Caco-2 (cell line): Measurements from ENCODE around the gene RAD51B. TPM values are rescaled to one million over a fixed set of nuclear protein-coding genes. Genes with fewer than 3 reads are reported as not detected.

ENCODE experiments used
- BruUV-seq: library from RNA; stranded (reverse); fragments of 400-500 nt; replicated peaks from 2 replicates; lab custom pipeline; 2021; lab: Mats Ljungman, UMichigan
- CTCF ChIA-PET: fragments of 300-600 bp; sonication (Branson Sonifier 250); formaldehyde crosslinking; loops from one replicate; lab custom pipeline; 2022; ENCODE audit warnings: antibody characterized with exemption; lab: Charles Lee
- POLR2A ChIA-PET: fragments of 300-600 bp; sonication (Branson Sonifier 250); formaldehyde crosslinking; loops from one replicate; lab custom pipeline; 2022; ENCODE audit warnings: antibody characterized with exemption; lab: Charles Lee
- DNase-seq, 2 experiments: peaks; one replicate each; pipeline versions ENCODE4 v3.0.0 to v3.0.0-alpha.2; 2020 to 2022
- H3K27me3 ChIP-seq: replicated peaks from 2 replicates; pipeline ENCODE4 v1.6.0; 2011; ENCODE audit warnings: low read length; ENCODE audit not compliant: control insufficient read depth, insufficient read depth
- H3K36me3 ChIP-seq: 2 replicates; pipeline ENCODE4 v1.5.1; 2011; ENCODE audit warnings: low read length; ENCODE audit not compliant: control insufficient read depth, insufficient read depth
- H3K4me1 ChIP-seq: fragments of 250-450 bp; sonication (Bioruptor Pico); 2 replicates; pipeline ENCODE4 v1.5.1; 2020; ENCODE audit warnings: mild to moderate bottlenecking
- H3K4me3 ChIP-seq: 2 replicates; pipeline ENCODE4 v1.5.1; 2011; ENCODE audit warnings: low read depth, mild to moderate bottlenecking, control low read depth, low read length
- H3K9me3 ChIP-seq: fragments of 250-450 bp; sonication (Bioruptor Pico); 2 replicates; pipeline ENCODE4 v1.5.1; 2020; ENCODE audit warnings: mild to moderate bottlenecking, moderate library complexity
- H3K27ac Mint-ChIP-seq: one replicate; pipeline ENCODE4 v1.8.0; 2022; ENCODE audit warnings: mixed read lengths; ENCODE audit not compliant: unreplicated experiment
- H3K27me3 Mint-ChIP-seq: one replicate; pipeline ENCODE4 v1.8.0; 2022; ENCODE audit warnings: mixed read lengths; ENCODE audit not compliant: insufficient read depth, unreplicated experiment
- H3K36me3 Mint-ChIP-seq: one replicate; pipeline ENCODE4 v1.8.0; 2022; ENCODE audit warnings: mild to moderate bottlenecking, mixed read lengths; ENCODE audit not compliant: insufficient read depth, unreplicated experiment
- H3K4me1 Mint-ChIP-seq: one replicate; pipeline ENCODE4 v1.8.0; 2022; ENCODE audit warnings: low read depth, mixed read lengths; ENCODE audit not compliant: unreplicated experiment
- H3K4me3 Mint-ChIP-seq: one replicate; pipeline ENCODE4 v1.8.0; 2022; ENCODE audit warnings: mild to moderate bottlenecking, moderate library complexity, mixed read lengths; ENCODE audit not compliant: unreplicated experiment
- H3K9me3 Mint-ChIP-seq: one replicate; pipeline ENCODE4 v1.8.0; 2022; ENCODE audit warnings: mixed read lengths; ENCODE audit not compliant: unreplicated experiment
- intact Hi-C: fragments of 100-400 bp; cut with micrococcal nuclease; formaldehyde crosslinking; loops from one replicate; pipeline ENCODE4 v1.10.0; 2022; ENCODE audit not compliant: unreplicated experiment
- total RNA-seq: library from RNA; stranded (reverse); gene quantifications from 2 replicates; pipeline ENCODE4 v1.2.3, GENCODE V29; 2022
- TF ChIP-seq, protein P1 (sequence below), 2 experiments: fragments of 200-600 bp in 1 of 2; IDR thresholded peaks; 1 replicate in 1 of 2; 2 replicates in 1 of 2; pipeline versions ENCODE4 v1.5.1 to v1.8.0; 2011 to 2022; ENCODE audit warnings: antibody characterized with exemption in 1 of 2, control low read depth in 1 of 2, inconsistent platforms in 1 of 2, low read depth in 1 of 2, low read length in 1 of 2, mild to moderate bottlenecking in 1 of 2, moderate library complexity in 1 of 2; ENCODE audit not compliant: insufficient read depth in 1 of 2, severe bottlenecking in 1 of 2, unreplicated experiment in 1 of 2

The RAD51B gene
- total RNA-seq, 1 experiment from 2014 or later: 16.7 TPM

GRCh38 chr14:68473069-68473468 lies 653.5 kb downstream of the RAD51B start:
- peaks cover 75% of the 10 kb centered on the region for H3K4me1 Mint-ChIP-seq
- BruUV-seq: no TSS peak
- TF ChIP-seq, protein P1, sequence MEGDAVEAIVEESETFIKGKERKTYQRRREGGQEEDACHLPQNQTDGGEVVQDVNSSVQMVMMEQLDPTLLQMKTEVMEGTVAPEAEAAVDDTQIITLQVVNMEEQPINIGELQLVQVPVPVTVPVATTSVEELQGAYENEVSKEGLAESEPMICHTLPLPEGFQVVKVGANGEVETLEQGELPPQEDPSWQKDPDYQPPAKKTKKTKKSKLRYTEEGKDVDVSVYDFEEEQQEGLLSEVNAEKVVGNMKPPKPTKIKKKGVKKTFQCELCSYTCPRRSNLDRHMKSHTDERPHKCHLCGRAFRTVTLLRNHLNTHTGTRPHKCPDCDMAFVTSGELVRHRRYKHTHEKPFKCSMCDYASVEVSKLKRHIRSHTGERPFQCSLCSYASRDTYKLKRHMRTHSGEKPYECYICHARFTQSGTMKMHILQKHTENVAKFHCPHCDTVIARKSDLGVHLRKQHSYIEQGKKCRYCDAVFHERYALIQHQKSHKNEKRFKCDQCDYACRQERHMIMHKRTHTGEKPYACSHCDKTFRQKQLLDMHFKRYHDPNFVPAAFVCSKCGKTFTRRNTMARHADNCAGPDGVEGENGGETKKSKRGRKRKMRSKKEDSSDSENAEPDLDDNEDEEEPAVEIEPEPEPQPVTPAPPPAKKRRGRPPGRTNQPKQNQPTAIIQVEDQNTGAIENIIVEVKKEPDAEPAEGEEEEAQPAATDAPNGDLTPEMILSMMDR (IDR thresholded peaks at IDR 0.05; ENCODE audit: insufficient read depth in 1 of 2, low read depth in 1 of 2, low read length in 1 of 2, severe bottlenecking in 1 of 2, unreplicated experiment in 1 of 2): no peak
- intact Hi-C loops: no loop called here
- peak overlapping the region; percentile 64 for H3K27ac Mint-ChIP-seq
- Histone ChIP-seq H3K36me3 (no peaks in the 10 kb centered on the region), H3K27me3 (no peaks in the 10 kb centered on the region), H3K4me3 (no peak overlapping the region), H3K4me1 (peaks cover 72% of the 10 kb centered on the region), H3K9me3 (no peaks in the 10 kb centered on the region)
- no peak for DNase-seq
- H3K4me3 Mint-ChIP-seq: no peak overlapping the region
- POLR2A ChIA-PET: no interaction called here
- CTCF ChIA-PET: no interaction called here
- no peaks in the 10 kb centered on the region for H3K9me3 Mint-ChIP-seq
- H3K36me3 Mint-ChIP-seq: peaks cover 10% of the 10 kb centered on the region
- H3K27me3 Mint-ChIP-seq: no peaks in the 10 kb centered on the region

DNA sequence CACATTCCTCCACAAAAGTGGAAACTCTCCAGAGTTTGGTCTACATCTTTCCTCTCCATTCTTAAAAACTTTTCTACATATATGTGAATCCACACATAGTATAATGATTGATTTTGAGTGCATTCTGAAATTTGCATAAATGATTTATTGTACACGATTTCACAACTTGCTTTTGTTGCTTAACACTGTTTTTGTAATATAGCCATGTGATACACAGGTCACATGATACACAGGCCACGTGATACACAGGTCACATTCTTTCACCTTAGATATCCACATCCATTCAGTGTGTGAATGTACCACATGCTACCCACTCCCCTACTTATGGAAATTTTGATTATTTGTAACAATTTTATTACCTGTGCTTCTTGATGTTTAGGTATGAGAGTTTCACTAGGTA lies 654.2 kb downstream of the RAD51B start:
- no peak overlapping the region for H3K4me3 ChIP-seq
- CTCF ChIA-PET: no interaction called here
- H3K36me3 ChIP-seq: no peaks in the 10 kb centered on the region
- Mint-ChIP-seq H3K4me1 (peaks cover 73% of the 10 kb centered on the region), H3K27me3 (no peaks in the 10 kb centered on the region), H3K9me3 (no peaks in the 10 kb centered on the region), H3K36me3 (peaks cover 10% of the 10 kb centered on the region), H3K27ac (peak overlapping the region; percentile 64), H3K4me3 (no peak overlapping the region)
- no TSS peak for BruUV-seq
- POLR2A ChIA-PET: no interaction called here
- H3K9me3 ChIP-seq: no peaks in the 10 kb centered on the region
- peaks cover 72% of the 10 kb centered on the region for H3K4me1 ChIP-seq
- H3K27me3 ChIP-seq: no peaks in the 10 kb centered on the region
- TF ChIP-seq, protein P1 (IDR thresholded peaks at IDR 0.05; ENCODE audit: insufficient read depth in 1 of 2, low read depth in 1 of 2, low read length in 1 of 2, severe bottlenecking in 1 of 2, unreplicated experiment in 1 of 2): no peak
- peak; percentile 59 to 64 for DNase-seq
- intact Hi-C loops: no loop called here

DNA sequence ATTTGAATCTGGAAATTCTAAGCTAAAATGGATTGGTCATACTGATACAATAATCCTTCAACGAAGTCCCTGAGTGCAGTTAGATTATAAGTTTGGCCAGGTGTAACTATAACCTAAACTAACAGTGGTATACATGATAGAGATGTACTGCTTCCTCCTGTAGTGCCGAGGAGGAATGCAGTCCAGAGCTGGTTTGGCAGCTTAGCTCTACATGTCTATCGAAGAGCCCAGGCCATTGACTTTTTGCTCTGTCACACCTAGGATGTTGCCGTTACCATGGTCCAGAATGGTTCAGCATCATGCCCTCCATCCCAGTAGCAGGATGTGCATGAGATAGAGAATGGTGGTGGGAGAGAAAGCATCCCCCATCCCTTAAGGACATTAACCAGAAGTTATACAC lies 655.2 kb downstream of the RAD51B start:
- DNase-seq: peak; percentile 50 to 60
- H3K9me3 ChIP-seq: no peaks in the 10 kb centered on the region
- H3K4me3 ChIP-seq: no peak overlapping the region
- Mint-ChIP-seq H3K4me1 (peaks cover 73% of the 10 kb centered on the region), H3K36me3 (peaks cover 10% of the 10 kb centered on the region), H3K27ac (peak overlapping the region; percentile 45), H3K4me3 (no peak overlapping the region), H3K9me3 (no peaks in the 10 kb centered on the region), H3K27me3 (no peaks in the 10 kb centered on the region)
- intact Hi-C loops: loop anchor here (5.0 kb wide), 1 partner anchor 93 kb away; no protein-coding TSS in a partner anchor
- ChIA-PET CTCF (interaction anchor here (0.6 kb wide), 1 partner anchor 139 kb away, joined by 6 read pairs; no protein-coding TSS in a partner anchor), POLR2A (no interaction called here)
- no TSS peak for BruUV-seq
- no peaks in the 10 kb centered on the region for H3K27me3 ChIP-seq
- peaks cover 72% of the 10 kb centered on the region for H3K4me1 ChIP-seq
- no peaks in the 10 kb centered on the region for H3K36me3 ChIP-seq
- TF ChIP-seq, protein P1 (IDR thresholded peaks at IDR 0.05; ENCODE audit: insufficient read depth in 1 of 2, low read depth in 1 of 2, low read length in 1 of 2, severe bottlenecking in 1 of 2, unreplicated experiment in 1 of 2): no peak
